C4-2B (cell line): ENCODE measurements around the gene NCAPD3.

ENCODE experiments used
- CTCF ChIP-seq: fragments of 450-650 bp; conservative IDR thresholded peaks from 2 replicates; pipeline ENCODE4 v1.5.1; 2017; ENCODE audit warnings: mild to moderate bottlenecking
- ZFX ChIP-seq: fragments of 450-650 bp; IDR thresholded peaks from 2 replicates; pipeline ENCODE4 v1.6.1; 2017

DNA sequence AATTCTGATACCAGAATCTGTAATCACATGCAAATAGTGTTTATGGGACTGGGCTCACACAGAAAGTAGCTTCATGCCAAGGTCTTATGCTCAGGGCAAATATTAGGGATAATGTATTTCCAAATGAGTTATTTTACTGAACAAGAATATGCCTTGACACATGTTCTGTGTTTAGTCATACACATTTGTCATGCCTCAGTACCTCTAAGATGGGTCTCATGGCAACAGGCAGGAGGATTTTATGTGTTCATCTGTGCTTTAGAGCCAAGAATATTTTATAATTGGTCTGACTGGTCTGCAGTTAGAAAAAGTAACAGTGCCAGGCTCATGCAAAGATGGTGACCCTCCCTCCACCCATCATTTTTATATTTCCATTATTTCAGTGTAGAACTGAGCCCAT lies 105.8 kb downstream of the NCAPD3 start:
- TF ChIP-seq CTCF = no peak
- TF ChIP-seq ZFX = no peak
